ENCODE data around the gene ABCC3. TPM values are rescaled to one million over a fixed set of nuclear protein-coding genes. Genes with fewer than 3 reads are reported as not detected.

The ABCC3 gene
- total and polyA plus RNA-seq, 2 of the 8 experiments (the other 6 are each of a cell fraction or from before 2014, with no cell fraction given), result 0.35 to 0.37 TPM

- Histone ChIP-seq H4K20me1 (replicated peaks in 1 of 2; ENCODE audit: control insufficient read depth in 1 of 2, insufficient read depth in 2 of 2, low read length in 2 of 2) (peaks cover 0 to 2% of the 10 kb centered on the region in 2 experiments), H3K4me2 (ENCODE audit: insufficient read depth in 1 of 2, low read depth in 2 of 2, low read length in 2 of 2) (no peak overlapping the region), H2BK15ac (ENCODE audit: low read length) (no peak overlapping the region), H3K56ac (replicated peaks; ENCODE audit: insufficient read length, low read depth, low read length) (no peak overlapping the region), H3K9me3 (ENCODE audit: insufficient read depth in 2 of 2, low read depth in 1 of 2, low read length in 1 of 2) (no peaks in the 10 kb centered on the region), H2AFZ (ENCODE audit: low read length) (no peak overlapping the region), H2AK5ac (ENCODE audit: low read depth, low read length) (no peak overlapping the region), H4K5ac (ENCODE audit: insufficient read length, low read depth, low read length) (no peak overlapping the region), H3K18ac (ENCODE audit: extremely low read depth, low read length) (no peak overlapping the region), H3K23me2 (ENCODE audit: low read depth, low read length) (no peaks in the 10 kb centered on the region), H4K8ac (ENCODE audit: extremely low read depth, insufficient read depth, low read length) (no peak overlapping the region), H2BK5ac (ENCODE audit: low read depth, low read length) (0 out of 2 replicates have a peak overlapping the region, but pooled peaks have one; percentile 35), H2BK12ac (ENCODE audit: low read depth, low read length) (0 out of 2 replicates have a peak overlapping the region, but pooled peaks have one; percentile 17), H2BK20ac (ENCODE audit: low read length) (no peak overlapping the region), H4K91ac (replicated peaks; ENCODE audit: insufficient read length, low read length) (peak overlapping the region; percentile 30), H3K4me3 (ENCODE audit: extremely low read depth in 1 of 4, insufficient read depth in 2 of 4, low read depth in 3 of 4, low read length in 4 of 4) (no peak overlapping the region), H3K4ac (replicated peaks; ENCODE audit: insufficient read length, low read depth, low read length) (no peak overlapping the region), H2BK120ac (replicated peaks; ENCODE audit: low read depth, low read length) (no peak overlapping the region), H3K14ac (ENCODE audit: insufficient read length) (no peak overlapping the region), H3K36me3 (ENCODE audit: control insufficient read depth in 2 of 4, insufficient read depth in 4 of 4, low read length in 3 of 4) (no peaks in the 10 kb centered on the region), H3K4me1 (replicated peaks in 1 of 4; ENCODE audit: control insufficient read depth in 3 of 4, insufficient read depth in 4 of 4, low read length in 3 of 4) (peaks cover 0 to 6% (median 3%) of the 10 kb centered on the region in 4 experiments; a peak in 1 of 7 replicates), H3K27me3 (replicated peaks in 1 of 4; ENCODE audit: control insufficient read depth in 3 of 4, extremely low read depth in 1 of 4, insufficient read depth in 3 of 4, low read length in 3 of 4) (no peaks in the 10 kb centered on the region), H3K23ac (ENCODE audit: insufficient read length) (no peak overlapping the region), H3K79me2 (ENCODE audit: control insufficient read depth in 1 of 2, insufficient read depth in 2 of 2, low read length in 2 of 2) (no peaks in the 10 kb centered on the region), H3K27ac (ENCODE audit: low read depth, low read length) (no peak overlapping the region), H3K79me1 (ENCODE audit: low read depth, low read length) (no peaks in the 10 kb centered on the region), H3K9ac (replicated peaks in 1 of 4; ENCODE audit: extremely low read depth in 1 of 4, low read depth in 3 of 4, low read length in 3 of 4) (no peak overlapping the region)
- ChIA-PET CTCF (ENCODE audit: partially characterized antibody) (interaction anchor here (0.7 to 19.7 kb wide), 14 partner anchors 9 to 141 kb away, joined by 3 to 300 read pairs (median 5); partner anchors contain the start of gene ABCC3), POLR2A (ENCODE audit: partially characterized antibody) (no interaction called here)
- WGBS, 2 experiments (ENCODE audit: extremely low coverage in 1 of 2, insufficient coverage in 1 of 2, insufficient read length in 1 of 2, insufficient replicate concordance in 2 of 2, low coverage in 1 of 2, low lambda C conversion rate in 2 of 2, missing lambda C conversion rate in 1 of 2), result 80% methylated on average over 11 of the region's 12 CpGs; no CpG with 5 or more reads in 1 of the 2 experiments
- no peak for DNase-seq (ENCODE audit: low read depth in 1 of 2, low spot score in 2 of 2)
- no peak for TF ChIP-seq KDM5A (IDR thresholded peaks at IDR 0.05; ENCODE audit: low read length)
- TF ChIP-seq CHD2 (IDR thresholded peaks at IDR 0.05; ENCODE audit: low read length), result no peak
- no peak for TF ChIP-seq ASH2L (IDR thresholded peaks at IDR 0.05; ENCODE audit: low read length)
- no peak for TF ChIP-seq SUZ12 (IDR thresholded peaks at IDR 0.05; ENCODE audit: low read length)
- TF ChIP-seq PHF8 (conservative IDR thresholded peaks at IDR 0.05; ENCODE audit: low read depth, low read length), result no peak
- no peak for TF ChIP-seq SRF (IDR thresholded peaks at IDR 0.05; ENCODE audit: low read depth, low read length)
- no peak for TF ChIP-seq BACH1 (IDR thresholded peaks at IDR 0.05; ENCODE audit: low read length)
- no peak for TF ChIP-seq BCL11A (IDR thresholded peaks at IDR 0.05; ENCODE audit: low read depth in 2 of 2, low read length in 2 of 2)
- no peak for TF ChIP-seq ATF3 (IDR thresholded peaks at IDR 0.05; ENCODE audit: insufficient read depth, low read depth, low read length)
- TF ChIP-seq CBX5 (IDR thresholded peaks at IDR 0.05; ENCODE audit: low read depth, low read length), result no peak
- TF ChIP-seq CTBP2 (IDR thresholded peaks at IDR 0.05; ENCODE audit: borderline replicate concordance, insufficient read depth, insufficient read length, low read length), result no peak
- no peak for TF ChIP-seq ZNF274 (IDR thresholded peaks at IDR 0.05; ENCODE audit: borderline replicate concordance, extremely low read depth, low read length)
- no peak for TF ChIP-seq SAP30 (IDR thresholded peaks at IDR 0.05; ENCODE audit: insufficient read depth, insufficient replicate concordance, low read length)
- no peak for FAIRE-seq
Observed at GRCh38 chr17:50612281-50612680, 22.4 kb upstream of the ABCC3 start.

Data from H1 (cell line).